Type B pancreatic cell (in vitro differentiated cells): ENCODE data around the gene SNX10. TPM values are rescaled to one million over a fixed set of nuclear protein-coding genes. Genes with fewer than 3 reads are reported as not detected.

Experiments
- DNase-seq: peaks from one replicate; pipeline ENCODE4 v3.0.0; 2021; ENCODE audit warnings: mixed read lengths; ENCODE audit not compliant: unreplicated experiment; ENCODE audit errors: extremely low spot score
- H3K27ac Mint-ChIP-seq: 2 replicates; pipeline ENCODE4 v1.8.0; 2021; ENCODE audit warnings: mild to moderate bottlenecking, mixed read lengths
- H3K27me3 Mint-ChIP-seq: 2 replicates; pipeline ENCODE4 v1.8.0; 2021; ENCODE audit warnings: mixed read lengths
- H3K36me3 Mint-ChIP-seq: 2 replicates; pipeline ENCODE4 v1.8.0; 2021; ENCODE audit warnings: mixed read lengths
- H3K4me1 Mint-ChIP-seq: one replicate; pipeline ENCODE4 v1.8.0; 2021; ENCODE audit warnings: mixed read lengths; ENCODE audit not compliant: unreplicated experiment
- H3K4me3 Mint-ChIP-seq: 2 replicates; pipeline ENCODE4 v1.8.0; 2021; ENCODE audit warnings: mild to moderate bottlenecking, mixed read lengths
- H3K9me3 Mint-ChIP-seq: 2 replicates; pipeline ENCODE4 v1.8.0; 2021; ENCODE audit warnings: mixed read lengths
- total RNA-seq: library from RNA; stranded (reverse); gene quantifications from 2 replicates; pipeline ENCODE4 v1.2.1, GENCODE V29; 2021; ENCODE audit warnings: low replicate concordance
- TF ChIP-seq, protein P1 (sequence below): fragments of 200-600 bp; sonication (generic); conservative IDR thresholded peaks from 2 replicates; pipeline ENCODE4 v1.5.0; 2021; ENCODE audit warnings: antibody characterized with exemption, mild to moderate bottlenecking

SNX10 gene
- total RNA-seq, 1 donor from 2014 or later, result 2.8 TPM

- H3K27me3 Mint-ChIP-seq, result no peaks in the 10 kb centered on the region
- TF ChIP-seq, protein P1, sequence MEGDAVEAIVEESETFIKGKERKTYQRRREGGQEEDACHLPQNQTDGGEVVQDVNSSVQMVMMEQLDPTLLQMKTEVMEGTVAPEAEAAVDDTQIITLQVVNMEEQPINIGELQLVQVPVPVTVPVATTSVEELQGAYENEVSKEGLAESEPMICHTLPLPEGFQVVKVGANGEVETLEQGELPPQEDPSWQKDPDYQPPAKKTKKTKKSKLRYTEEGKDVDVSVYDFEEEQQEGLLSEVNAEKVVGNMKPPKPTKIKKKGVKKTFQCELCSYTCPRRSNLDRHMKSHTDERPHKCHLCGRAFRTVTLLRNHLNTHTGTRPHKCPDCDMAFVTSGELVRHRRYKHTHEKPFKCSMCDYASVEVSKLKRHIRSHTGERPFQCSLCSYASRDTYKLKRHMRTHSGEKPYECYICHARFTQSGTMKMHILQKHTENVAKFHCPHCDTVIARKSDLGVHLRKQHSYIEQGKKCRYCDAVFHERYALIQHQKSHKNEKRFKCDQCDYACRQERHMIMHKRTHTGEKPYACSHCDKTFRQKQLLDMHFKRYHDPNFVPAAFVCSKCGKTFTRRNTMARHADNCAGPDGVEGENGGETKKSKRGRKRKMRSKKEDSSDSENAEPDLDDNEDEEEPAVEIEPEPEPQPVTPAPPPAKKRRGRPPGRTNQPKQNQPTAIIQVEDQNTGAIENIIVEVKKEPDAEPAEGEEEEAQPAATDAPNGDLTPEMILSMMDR, result no peak
- H3K4me3 Mint-ChIP-seq, result no peak overlapping the region
- H3K9me3 Mint-ChIP-seq, result no peaks in the 10 kb centered on the region
- no peaks in the 10 kb centered on the region for H3K36me3 Mint-ChIP-seq
- DNase-seq, result no peak
- peaks cover 4% of the 10 kb centered on the region for H3K4me1 Mint-ChIP-seq
- no peak overlapping the region for H3K27ac Mint-ChIP-seq
Measured at GRCh38 chr7:26321435-26321834, 29.8 kb downstream of the SNX10 start.

DNA sequence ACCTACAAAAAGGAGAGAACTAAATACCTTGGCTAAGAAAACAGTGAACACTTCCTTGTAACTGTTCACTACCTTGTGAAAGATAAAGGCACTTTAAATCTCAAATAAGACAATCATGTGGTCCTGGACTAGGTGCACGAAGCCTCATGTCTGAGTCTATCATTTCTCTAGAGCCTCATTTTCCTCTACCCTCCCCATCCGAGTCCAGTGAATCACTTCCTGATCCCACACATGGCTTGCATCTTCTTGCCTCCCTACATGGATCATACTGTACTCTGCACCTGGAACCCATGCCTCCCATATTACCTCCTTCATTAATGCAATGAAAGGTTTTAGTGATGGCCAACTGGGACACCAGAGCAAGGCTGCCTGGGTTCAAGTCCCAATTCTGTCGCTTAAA, 34.5 kb downstream of the SNX10 start:
- Mint-ChIP-seq H3K4me1 (no peaks in the 10 kb centered on the region), H3K4me3 (no peak overlapping the region), H3K9me3 (no peaks in the 10 kb centered on the region), H3K36me3 (no peaks in the 10 kb centered on the region), H3K27me3 (no peaks in the 10 kb centered on the region), H3K27ac (no peak overlapping the region)
- TF ChIP-seq, protein P1, result no peak
- no peak for DNase-seq

DNA sequence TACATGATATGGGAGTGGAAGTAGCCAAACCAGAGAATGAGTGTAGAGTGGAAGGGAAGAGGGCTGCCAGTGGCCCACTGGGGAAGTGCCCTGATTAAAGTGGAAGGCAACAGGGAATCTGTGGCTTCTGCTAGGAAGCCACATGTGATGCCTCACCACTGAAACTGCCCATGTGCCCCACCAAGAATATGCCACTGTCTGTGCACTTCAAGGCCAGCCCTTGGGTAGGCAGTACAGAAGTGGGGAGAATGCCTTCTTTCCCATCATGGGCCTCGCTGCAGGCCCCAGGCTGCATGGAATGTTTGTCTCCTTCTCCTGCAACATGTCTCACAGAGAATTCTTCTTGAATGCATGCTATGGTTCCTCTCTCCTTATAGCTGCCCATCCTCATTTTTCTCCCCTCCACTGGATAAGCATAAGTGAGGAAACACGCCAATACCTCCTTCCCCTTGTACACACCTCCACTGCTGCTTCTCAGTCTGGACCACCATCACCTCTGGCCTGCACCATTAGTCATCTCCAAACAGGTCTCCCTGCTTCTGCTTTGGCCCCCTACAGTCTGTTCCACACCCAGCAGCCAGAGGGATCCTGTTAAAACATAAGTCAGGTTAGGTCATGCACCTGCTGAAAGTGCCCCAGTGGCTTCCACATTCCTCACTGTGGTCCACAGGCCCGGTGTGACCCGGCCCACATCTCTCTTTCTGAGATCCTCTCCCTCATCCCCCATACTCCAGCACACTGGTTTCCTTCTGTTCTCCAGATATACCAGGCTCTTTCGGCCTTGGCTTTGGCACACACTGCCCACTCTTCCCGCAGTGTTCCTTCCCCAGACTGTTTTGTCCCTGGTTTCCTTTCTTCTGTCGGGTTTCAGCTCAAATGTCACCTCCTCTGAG, 37.1 kb downstream of the SNX10 start:
- H3K9me3 Mint-ChIP-seq, result peaks cover 4% of the 10 kb centered on the region
- no peak overlapping the region for H3K4me3 Mint-ChIP-seq
- H3K27me3 Mint-ChIP-seq, result no peaks in the 10 kb centered on the region
- H3K27ac Mint-ChIP-seq, result no peak overlapping the region
- H3K36me3 Mint-ChIP-seq, result no peaks in the 10 kb centered on the region
- DNase-seq, result no peak
- TF ChIP-seq, protein P1, result no peak
- no peaks in the 10 kb centered on the region for H3K4me1 Mint-ChIP-seq

GRCh38 chr7:26329520-26330255, 38.0 kb downstream of the SNX10 start:
- no peak overlapping the region for H3K27ac Mint-ChIP-seq

DNA sequence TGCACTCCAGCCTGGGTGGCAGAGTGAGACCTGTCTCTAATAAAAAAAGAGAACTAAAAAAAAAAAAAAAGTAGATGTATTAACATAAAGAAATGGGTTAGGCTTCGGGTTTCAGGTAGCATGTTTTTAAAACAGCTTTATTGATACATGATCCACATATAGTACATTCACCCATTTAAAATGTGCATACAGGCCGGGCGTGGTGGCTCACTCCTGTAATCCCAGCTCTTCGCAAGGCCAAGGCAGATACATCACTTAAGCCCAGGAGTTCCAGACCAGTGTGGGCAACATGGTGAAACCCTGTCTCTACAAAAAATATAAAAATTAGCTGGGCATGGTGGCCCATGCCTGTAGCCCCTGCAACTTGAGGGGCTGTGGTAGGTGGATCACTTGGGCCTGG, 39.5 kb downstream of the SNX10 start:
- Mint-ChIP-seq H3K9me3 (peaks cover 4% of the 10 kb centered on the region), H3K27me3 (no peaks in the 10 kb centered on the region)
- DNase-seq, result no peak

More at GRCh38 chr7:26329520-26330255, 38.0 kb downstream of the SNX10 start:
- no peak for DNase-seq
- H3K36me3 Mint-ChIP-seq, result no peaks in the 10 kb centered on the region
- TF ChIP-seq, protein P1, result no peak
- H3K27me3 Mint-ChIP-seq, result no peaks in the 10 kb centered on the region
- H3K4me3 Mint-ChIP-seq, result no peak overlapping the region
- H3K9me3 Mint-ChIP-seq, result peaks cover 4% of the 10 kb centered on the region
- no peaks in the 10 kb centered on the region for H3K4me1 Mint-ChIP-seq

More for the DNA sequence above, 39.5 kb downstream of the SNX10 start:
- TF ChIP-seq, protein P1, result no peak
- Mint-ChIP-seq H3K27ac (no peak overlapping the region), H3K4me3 (no peak overlapping the region), H3K4me1 (no peaks in the 10 kb centered on the region), H3K36me3 (no peaks in the 10 kb centered on the region)
